Activated naive CD4-positive, alpha-beta T cell treated with anti-CD3 and anti-CD28 coated beads, Interleukin-2, amount 50 U/mL, for 24 hours (primary cell): ENCODE measurements around the gene CD22.
"Not testable (repeated sequence)": the region's sequence is repeated elsewhere in the genome, so short reads cannot be mapped to it uniquely, and the experiment has no call there.

ENCODE experiments used
- H3K27ac Mint-ChIP-seq: one replicate; pipeline ENCODE4 v1.8.0; 2021; ENCODE audit warnings: mild to moderate bottlenecking, mixed read lengths
- H3K27me3 Mint-ChIP-seq: one replicate; pipeline ENCODE4 v1.8.0; 2021; ENCODE audit warnings: mixed read lengths
- H3K36me3 Mint-ChIP-seq: one replicate; pipeline ENCODE4 v1.8.0; 2021; ENCODE audit warnings: mixed read lengths
- H3K4me1 Mint-ChIP-seq: one replicate; pipeline ENCODE4 v1.8.0; 2021; ENCODE audit warnings: mixed read lengths
- H3K4me3 Mint-ChIP-seq: one replicate; pipeline ENCODE4 v1.8.0; 2021; ENCODE audit warnings: mild to moderate bottlenecking, mixed read lengths
- H3K9me3 Mint-ChIP-seq: one replicate; pipeline ENCODE4 v1.8.0; 2021; ENCODE audit warnings: mixed read lengths

The CD22 gene

DNA sequence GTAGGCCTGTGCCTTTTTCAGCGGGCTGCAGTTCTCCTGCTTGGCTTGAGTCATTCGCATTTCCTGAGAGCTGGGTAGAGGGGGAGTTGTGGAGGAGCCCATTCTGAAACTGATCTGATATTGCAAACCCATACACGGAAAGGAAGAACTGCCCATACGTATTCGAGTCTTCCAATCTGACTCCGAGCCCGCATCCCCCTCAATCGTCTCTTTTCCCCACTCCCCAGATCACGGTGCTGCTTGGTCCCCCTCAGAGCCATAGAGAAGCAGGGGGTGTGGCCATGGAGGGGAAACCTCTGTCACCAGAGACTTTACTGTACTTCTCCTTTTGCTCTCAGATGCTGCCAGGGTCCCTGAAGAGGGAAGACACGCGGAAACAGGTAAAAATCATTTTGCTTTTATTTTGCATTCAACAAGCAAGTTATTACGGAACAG lies at the start of gene CD22:
TSS of gene CD22 (plus strand) at position 337 of the 435 bp plus-strand sequence. CDS start 2,854 bp downstream, outside the sequence.
- Mint-ChIP-seq H3K9me3 (no peaks in the 10 kb centered on the region), H3K4me3 (no peak within 1 kb of the TSS), H3K4me1 (peaks cover 10% of the 10 kb centered on the region), H3K27me3 (no peaks in the 10 kb centered on the region), H3K27ac (no peak within 1 kb of the TSS), H3K36me3 (no peaks in the 10 kb centered on the region)

DNA sequence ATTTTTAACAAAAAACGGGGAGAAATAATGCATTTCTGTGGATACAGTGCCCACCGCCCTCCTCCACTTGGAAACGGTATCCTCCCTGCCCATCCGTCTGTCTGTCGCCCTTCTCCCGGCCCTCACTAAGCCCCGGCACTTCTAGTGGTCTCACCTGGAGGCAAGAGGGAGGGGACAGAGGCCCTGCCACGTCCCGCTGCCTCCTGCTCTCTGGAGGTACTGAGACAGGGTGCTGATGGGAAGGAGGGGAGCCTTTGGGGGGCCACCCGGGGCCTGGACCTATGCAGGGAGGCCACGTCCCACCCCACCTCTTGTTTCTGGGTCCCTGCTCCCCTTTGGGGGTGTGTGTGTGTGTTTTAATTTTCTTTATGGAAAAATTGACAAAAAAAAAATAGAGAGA lies 49.6 kb upstream of the CD22 start:
- Mint-ChIP-seq H3K27ac (no peak overlapping the region), H3K4me3 (no peak overlapping the region), H3K36me3 (peaks cover 1% of the 10 kb centered on the region), H3K27me3 (peaks cover 6% of the 10 kb centered on the region), H3K4me1 (peaks cover 5% of the 10 kb centered on the region), H3K9me3 (no peaks in the 10 kb centered on the region)

DNA sequence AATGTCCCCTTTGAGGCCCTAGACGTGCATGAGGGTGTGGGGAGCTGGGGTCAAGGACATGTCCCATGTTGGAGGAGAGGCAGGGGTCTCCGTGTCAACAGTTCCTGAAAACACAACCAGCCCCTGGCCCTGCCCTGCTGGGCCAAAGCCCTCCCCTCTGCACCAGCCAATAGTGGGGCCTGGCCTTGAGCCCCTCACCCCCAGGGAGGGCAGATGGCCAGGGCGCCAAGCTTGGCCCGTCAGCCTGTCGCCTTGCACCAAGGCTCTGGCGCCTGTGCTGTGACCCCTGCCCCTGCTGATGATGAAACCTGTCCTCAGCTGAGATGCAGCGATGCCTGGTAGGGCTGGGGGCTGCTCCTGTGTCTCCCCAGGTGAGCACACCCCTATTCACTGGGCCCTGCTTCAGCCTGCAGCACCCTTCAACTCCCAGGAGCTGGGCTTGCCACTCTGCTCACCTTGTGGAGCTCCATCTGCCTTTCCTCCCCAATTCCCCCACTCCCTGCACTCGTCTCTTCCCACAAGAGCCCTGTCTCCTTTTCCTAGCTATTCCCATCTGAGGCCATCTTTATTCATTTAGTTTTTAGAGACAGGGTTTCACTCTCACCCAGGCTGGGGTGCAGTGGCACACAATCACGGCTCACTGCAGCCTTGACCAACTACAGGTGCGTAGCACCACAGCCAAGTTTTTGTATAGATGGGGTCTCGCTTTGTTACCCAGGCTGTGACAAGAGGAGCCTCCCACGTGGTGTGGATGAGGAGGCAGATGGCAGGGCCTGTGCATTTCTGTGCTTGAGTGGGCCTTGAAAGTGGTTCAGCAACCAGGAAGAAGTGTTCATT lies 48.8 kb upstream of the CD22 start:
- H3K4me3 Mint-ChIP-seq = no peak overlapping the region
- H3K4me1 Mint-ChIP-seq = peaks cover 5% of the 10 kb centered on the region

DNA sequence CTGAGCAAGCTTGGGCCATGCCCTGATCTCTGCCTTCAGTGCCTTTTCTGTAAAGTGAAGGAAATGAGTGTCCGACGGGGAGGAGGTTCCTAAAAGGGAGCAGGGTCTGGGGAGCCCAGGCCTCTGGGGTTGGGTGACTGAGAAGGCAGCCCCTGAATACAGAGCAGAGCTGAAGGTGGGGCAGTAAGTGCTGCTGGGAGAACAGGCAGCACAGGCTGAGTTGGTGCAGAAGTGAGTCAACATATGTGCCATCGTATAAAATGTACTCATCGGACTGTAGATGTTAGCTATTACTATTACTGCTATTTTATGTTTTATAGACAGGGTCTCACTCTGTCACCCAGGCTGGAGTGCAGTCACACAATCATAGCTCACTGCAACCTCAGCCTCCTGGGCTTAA lies 47.7 kb upstream of the CD22 start:
- Mint-ChIP-seq H3K27me3 (peaks cover 6% of the 10 kb centered on the region), H3K36me3 (no peaks in the 10 kb centered on the region), H3K9me3 (no peaks in the 10 kb centered on the region), H3K27ac (no peak overlapping the region), H3K4me3 (no peak overlapping the region), H3K4me1 (no peaks in the 10 kb centered on the region)

More for the DNA sequence above, 48.8 kb upstream of the CD22 start:
- H3K27ac Mint-ChIP-seq = peak overlapping the region; percentile 53
- no peaks in the 10 kb centered on the region for H3K36me3 Mint-ChIP-seq
- H3K27me3 Mint-ChIP-seq = peaks cover 6% of the 10 kb centered on the region
- H3K9me3 Mint-ChIP-seq = no peaks in the 10 kb centered on the region

DNA sequence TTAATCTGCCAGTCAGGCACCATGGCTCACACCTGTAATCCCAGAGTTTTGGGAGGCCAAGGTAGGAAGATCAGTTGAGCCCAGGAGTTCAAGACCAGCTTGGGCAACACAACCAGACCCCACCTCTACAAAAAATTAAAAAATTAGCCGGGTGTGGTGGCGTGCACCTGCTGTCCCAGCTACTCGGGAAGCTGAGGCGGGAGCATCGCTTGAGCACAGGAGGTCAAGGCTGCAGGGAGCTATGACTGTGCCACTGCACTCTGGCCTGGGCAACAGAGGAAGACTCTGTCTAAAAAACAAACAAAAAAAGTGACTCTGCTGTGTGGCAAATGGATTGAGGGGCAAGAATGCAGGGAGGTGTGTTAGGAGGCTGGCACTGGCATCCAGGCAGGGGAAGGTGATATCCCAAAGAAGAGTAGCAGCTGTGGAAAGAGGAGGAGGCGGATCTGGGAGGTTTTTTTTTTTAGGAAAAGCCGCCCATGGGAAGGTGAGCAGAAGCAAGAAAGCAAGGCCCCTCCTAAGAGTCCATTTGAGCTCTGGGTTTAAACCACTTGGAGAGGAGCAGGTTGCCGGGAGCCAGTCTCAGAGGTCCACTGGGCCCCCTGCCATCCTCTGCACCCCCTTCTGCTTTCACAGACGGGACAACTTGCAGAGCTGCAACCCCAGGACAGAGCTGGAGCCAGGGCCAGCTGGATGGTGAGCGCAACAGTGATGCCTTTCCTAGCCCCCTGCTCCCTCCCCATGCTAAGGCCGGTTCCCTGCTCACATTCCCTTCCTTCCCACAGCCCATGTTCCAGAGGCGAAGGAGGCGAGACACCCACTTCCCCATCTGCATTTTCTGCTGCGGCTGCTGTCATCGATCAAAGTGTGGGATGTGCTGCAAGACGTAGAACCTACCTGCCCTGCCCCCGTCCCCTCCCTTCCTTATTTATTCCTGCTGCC lies 44.6 kb upstream of the CD22 start:
- H3K27me3 Mint-ChIP-seq = peaks cover 6% of the 10 kb centered on the region
- H3K4me3 Mint-ChIP-seq = no peak overlapping the region
- H3K36me3 Mint-ChIP-seq = no peaks in the 10 kb centered on the region
- H3K9me3 Mint-ChIP-seq = no peaks in the 10 kb centered on the region
- H3K4me1 Mint-ChIP-seq = no peaks in the 10 kb centered on the region
- no peak overlapping the region for H3K27ac Mint-ChIP-seq

DNA sequence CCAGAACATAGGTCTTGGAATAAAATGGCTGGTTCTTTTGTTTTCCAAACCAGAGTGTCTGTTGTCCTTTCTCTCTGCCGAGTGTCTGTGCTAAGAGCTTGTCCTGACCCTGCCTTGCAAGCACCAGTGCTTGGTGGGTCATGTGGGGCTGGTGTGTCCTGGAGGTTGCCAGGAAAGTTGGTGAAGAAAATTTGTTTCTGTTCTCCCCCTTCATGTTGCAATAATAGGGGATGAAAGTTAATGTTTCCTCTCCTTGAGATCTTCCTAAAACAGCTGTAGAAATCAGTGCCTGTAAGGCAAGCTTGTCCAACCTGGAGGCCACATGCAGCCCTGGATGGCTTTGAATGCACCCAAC lies 43.9 kb upstream of the CD22 start:
- H3K9me3 Mint-ChIP-seq = no peaks in the 10 kb centered on the region
- H3K27ac Mint-ChIP-seq = no peak overlapping the region
- no peaks in the 10 kb centered on the region for H3K36me3 Mint-ChIP-seq
- no peaks in the 10 kb centered on the region for H3K4me1 Mint-ChIP-seq
- no peak overlapping the region for H3K4me3 Mint-ChIP-seq
- H3K27me3 Mint-ChIP-seq = peaks cover 6% of the 10 kb centered on the region

DNA sequence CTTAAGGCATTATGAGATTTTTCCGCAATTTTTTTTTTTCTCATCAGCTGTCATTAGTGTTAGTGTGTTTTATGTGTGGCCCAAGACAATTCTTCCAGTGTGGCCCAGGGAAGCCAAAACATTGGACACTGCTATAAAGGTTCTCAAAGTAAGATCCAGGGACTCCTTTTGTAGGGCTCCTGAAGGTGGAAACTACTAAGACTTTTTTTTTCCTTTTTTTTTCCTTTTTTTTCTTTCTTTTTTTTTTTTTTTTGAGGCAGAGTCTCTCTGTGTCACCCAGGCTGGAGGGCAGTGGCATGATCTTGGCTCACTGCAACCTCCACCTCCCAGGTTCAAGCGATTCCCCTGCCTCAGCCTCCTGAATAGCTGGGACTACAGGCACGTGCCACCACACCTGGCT lies 43.5 kb upstream of the CD22 start:
- H3K27me3 Mint-ChIP-seq, H3K9me3 Mint-ChIP-seq, H3K27ac Mint-ChIP-seq, H3K36me3 Mint-ChIP-seq, H3K4me1 Mint-ChIP-seq, H3K4me3 Mint-ChIP-seq: not testable (repeated sequence)

DNA sequence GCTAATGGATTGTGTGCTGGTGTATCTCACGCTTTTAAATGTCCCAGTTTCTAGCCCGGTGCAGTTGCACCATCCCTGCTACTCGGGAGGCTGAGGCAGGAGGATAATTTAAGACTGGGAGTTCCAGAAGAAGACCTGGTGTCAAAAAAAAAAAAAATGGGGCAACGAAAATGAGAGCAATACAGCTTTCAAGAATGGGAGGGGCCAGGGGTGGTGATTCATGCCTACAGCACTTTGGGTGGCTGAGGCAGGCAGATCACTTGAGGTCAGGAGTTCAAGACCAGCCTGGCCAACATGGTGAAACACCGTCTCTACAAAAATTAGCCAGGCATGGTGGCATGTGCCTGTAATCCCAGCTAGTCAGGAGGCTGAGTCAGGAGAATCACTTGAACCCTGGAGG lies 42.9 kb upstream of the CD22 start:
- H3K4me3 Mint-ChIP-seq, H3K27ac Mint-ChIP-seq, H3K4me1 Mint-ChIP-seq, H3K9me3 Mint-ChIP-seq, H3K36me3 Mint-ChIP-seq, H3K27me3 Mint-ChIP-seq: not testable (repeated sequence)

DNA sequence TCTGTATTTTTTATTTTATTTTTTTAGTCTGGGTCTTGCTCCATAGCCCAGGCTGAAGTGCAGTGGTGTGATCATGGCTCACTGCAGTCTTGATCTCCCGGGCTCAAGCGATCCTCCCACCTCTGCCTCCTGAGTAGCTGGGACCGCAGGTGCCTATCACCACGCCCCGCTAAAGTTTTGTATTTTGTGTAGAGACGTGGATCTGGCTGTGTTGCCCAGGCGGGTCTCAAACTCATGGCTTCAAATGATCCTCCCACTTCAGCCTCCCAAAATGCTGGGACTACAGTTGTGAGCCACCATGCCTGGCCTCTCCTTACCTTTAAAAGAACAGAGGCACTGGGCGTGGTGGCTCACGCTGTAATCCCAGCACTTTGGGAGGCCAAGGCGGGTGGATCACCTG lies 41.3 kb upstream of the CD22 start:
- Mint-ChIP-seq H3K4me1 (no peaks in the 10 kb centered on the region), H3K27me3 (peaks cover 6% of the 10 kb centered on the region), H3K27ac (no peak overlapping the region), H3K4me3 (no peak overlapping the region), H3K36me3 (no peaks in the 10 kb centered on the region), H3K9me3 (no peaks in the 10 kb centered on the region)

DNA sequence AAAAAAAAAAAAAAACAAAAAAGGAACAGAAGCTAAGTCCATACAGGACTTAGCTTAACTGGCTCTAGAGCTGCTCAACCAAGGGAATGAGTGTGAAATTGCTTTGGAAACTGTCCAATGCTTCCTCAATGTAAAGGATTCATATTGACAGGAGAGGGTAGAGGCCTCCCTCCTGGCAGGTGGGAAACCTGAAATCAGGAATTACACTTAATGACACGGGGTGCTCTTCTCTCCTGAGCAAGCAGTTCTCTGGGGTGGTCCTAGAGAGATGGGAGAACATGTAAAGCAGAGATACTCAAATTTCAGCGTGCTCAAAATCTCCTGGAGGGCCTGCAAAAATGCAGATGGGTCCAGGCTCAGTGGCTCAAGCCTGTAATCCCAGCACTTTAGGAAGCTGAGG lies 40.7 kb upstream of the CD22 start:
- H3K4me1 Mint-ChIP-seq = no peaks in the 10 kb centered on the region
- H3K9me3 Mint-ChIP-seq = no peaks in the 10 kb centered on the region
- no peak overlapping the region for H3K4me3 Mint-ChIP-seq
- H3K27me3 Mint-ChIP-seq = peaks cover 4% of the 10 kb centered on the region
- no peak overlapping the region for H3K27ac Mint-ChIP-seq
- no peaks in the 10 kb centered on the region for H3K36me3 Mint-ChIP-seq

DNA sequence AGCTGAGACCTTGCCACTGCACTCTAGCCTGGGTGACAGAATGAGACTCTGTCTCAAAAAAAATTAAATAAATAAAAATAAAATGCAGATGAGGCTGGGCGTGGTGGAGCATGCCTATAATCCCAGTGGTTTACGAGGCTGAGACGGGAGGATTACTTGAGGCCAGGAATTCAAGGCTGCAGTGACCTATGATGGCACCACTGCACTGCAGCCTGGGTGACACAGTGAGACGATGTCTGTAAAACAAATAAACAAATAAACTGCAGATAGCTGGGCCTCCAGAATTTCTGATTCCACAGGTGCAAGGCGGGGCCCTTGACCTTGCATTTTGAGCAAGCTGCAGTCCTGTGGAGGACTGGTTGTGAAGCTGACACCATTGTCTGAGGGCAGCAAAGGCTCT lies 40.1 kb upstream of the CD22 start:
- no peak overlapping the region for H3K27ac Mint-ChIP-seq
- no peaks in the 10 kb centered on the region for H3K36me3 Mint-ChIP-seq
- no peaks in the 10 kb centered on the region for H3K9me3 Mint-ChIP-seq
- no peak overlapping the region for H3K4me3 Mint-ChIP-seq
- H3K4me1 Mint-ChIP-seq = no peaks in the 10 kb centered on the region
- peaks cover 2% of the 10 kb centered on the region for H3K27me3 Mint-ChIP-seq

DNA sequence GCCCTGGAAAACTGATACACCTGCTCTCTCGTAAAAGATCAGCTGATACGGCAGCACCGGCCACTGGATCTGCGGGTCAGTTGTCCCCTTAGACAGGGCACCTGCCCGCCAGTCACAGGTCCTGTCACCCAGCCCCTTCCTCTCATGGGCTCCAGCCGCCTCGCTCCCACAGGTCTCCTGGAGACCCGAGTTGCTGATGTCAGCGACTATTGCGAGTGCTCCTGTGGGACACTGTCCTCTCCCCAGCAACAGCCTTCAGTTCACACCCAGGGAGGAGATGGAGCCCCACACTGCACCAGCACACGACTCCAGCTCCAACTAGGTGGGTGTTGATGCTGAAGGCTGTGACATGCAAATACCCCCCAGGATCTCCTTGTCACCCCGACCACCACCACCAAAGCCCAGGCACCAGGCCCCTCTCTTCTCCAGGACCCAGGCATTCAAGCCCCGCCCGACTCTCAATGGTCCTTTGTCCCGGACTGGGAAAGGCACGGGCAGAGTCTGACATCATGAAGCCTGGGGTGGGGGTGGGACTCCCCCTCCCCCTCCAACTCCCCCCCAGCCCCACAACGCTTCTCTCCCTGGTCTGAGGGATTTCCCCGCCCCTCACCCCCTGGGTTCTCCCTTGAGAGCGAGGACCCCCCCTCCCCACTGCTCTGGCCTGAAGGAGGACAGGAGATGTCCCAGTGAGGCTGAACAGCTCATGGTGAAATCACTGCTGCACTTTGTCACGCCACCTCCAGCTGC lies 38.4 kb upstream of the CD22 start:
- H3K27ac Mint-ChIP-seq = no peak overlapping the region
- no peaks in the 10 kb centered on the region for H3K9me3 Mint-ChIP-seq
- no peak overlapping the region for H3K4me3 Mint-ChIP-seq
- peaks cover under 1% of the 10 kb centered on the region for H3K4me1 Mint-ChIP-seq
- H3K36me3 Mint-ChIP-seq = no peaks in the 10 kb centered on the region
- H3K27me3 Mint-ChIP-seq = no peaks in the 10 kb centered on the region

DNA sequence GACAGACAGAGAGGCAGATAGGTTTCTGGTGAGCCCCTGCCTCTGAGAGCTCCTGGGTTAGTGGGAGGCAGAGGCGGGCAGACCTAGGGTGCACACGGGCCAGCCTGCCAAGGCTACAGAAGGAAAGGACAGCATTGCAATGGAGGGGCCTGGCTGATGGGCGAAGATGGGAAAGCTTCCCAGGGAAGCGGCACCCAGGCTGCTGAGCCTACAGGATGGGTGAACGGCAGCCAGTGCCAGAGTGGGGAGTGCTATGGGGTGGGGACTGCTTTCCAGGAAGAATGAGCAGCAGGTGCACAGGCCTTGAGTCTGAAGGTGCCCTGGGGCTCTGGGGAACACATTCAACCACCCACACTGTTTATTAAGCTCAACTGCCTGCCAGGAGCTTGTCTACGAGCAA lies 37.7 kb upstream of the CD22 start:
- H3K4me1 Mint-ChIP-seq = peaks cover 6% of the 10 kb centered on the region
- no peaks in the 10 kb centered on the region for H3K36me3 Mint-ChIP-seq
- H3K27me3 Mint-ChIP-seq = no peaks in the 10 kb centered on the region
- H3K9me3 Mint-ChIP-seq = no peaks in the 10 kb centered on the region
- no peak overlapping the region for H3K27ac Mint-ChIP-seq
- H3K4me3 Mint-ChIP-seq = no peak overlapping the region

DNA sequence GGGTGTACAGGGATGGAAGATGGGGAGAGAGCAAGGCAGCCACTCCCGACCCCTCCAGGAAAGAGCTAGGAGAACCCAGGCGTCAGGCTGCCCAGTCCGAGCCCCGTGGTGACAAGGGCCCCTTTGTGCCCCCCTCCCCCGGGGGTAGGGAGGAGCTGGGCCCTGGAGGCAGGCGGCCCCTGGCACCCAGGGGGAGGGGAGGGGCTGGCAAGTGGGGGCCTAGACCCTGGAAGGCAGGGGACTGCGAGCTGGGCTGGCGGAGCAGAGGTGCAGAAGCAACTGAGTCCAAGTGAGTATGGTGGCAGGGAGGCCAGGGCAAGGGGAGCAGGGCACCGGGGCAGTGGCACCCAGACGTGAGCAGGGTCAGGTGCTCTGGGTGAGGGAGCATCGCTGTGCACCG lies 37.1 kb upstream of the CD22 start, which contains the start of gene MAG:
TSS of gene MAG (plus strand) at position 246 of the 400 bp plus-strand sequence. CDS start 3,248 bp downstream, outside the sequence.
- Mint-ChIP-seq H3K27ac (no peak within 1 kb of the TSS), H3K4me1 (peaks cover 6% of the 10 kb centered on the region), H3K27me3 (no peaks in the 10 kb centered on the region), H3K36me3 (no peaks in the 10 kb centered on the region), H3K9me3 (no peaks in the 10 kb centered on the region), H3K4me3 (no peak within 1 kb of the TSS)
